Activated naive CD4-positive, alpha-beta T cell treated with anti-CD3 and anti-CD28 coated beads, Interleukin-2, amount 50 U/mL, for 16 hours (primary cell): ENCODE data around the gene TGFA.

Experiments
- DNase-seq: peaks from one replicate; pipeline ENCODE4 v3.0.0-alpha.2; 2020

Gene TGFA

GRCh38 chr2:70553584-70554337 is at the start of gene TGFA:
TGFA (minus strand) TSS chr2:70553826; CDS start chr2:70553767, 59 bp downstream.
- peak; percentile 79 for DNase-seq

DNA sequence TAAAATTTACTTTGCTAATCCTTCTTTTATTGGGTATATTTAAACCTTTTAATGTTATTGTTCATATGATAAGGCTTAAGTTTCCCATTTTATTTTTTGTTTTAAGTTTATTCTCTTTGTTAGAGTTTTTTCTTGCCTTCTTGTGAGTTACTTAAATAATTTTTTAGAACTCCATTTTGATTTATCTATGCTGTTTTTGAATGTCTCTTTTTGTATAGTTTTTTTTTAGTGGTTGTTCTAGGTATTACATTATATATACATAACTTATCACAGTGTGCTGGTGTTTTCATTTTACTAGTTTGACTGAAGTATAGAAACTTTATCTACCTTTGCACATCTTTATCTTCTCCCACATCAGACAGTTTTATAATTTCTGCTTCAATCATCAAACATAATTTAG is 49.4 kb upstream of the TGFA start:
- no peak for DNase-seq

DNA sequence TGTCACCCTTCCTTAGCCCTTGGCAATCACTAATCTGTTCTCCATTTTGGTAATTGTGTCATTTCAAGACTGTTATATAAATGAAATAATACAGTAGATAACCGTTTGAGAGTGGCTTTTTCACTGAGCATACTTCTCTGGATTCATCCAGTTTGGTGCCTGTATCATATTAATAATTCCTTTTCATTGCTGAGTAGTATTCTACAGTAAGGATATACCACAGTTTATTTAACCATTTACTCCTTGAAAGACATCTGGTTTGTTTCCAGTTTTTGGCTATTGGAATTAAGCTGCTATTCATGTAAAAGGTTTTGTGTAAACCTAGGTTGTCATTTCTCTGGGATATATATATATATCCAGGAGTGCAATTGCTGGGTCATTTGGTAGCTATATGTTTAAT is 44.6 kb upstream of the TGFA start:
- no peak for DNase-seq

GRCh38 chr2:70596739-70597138 is 43.1 kb upstream of the TGFA start:
- no peak for DNase-seq

DNA sequence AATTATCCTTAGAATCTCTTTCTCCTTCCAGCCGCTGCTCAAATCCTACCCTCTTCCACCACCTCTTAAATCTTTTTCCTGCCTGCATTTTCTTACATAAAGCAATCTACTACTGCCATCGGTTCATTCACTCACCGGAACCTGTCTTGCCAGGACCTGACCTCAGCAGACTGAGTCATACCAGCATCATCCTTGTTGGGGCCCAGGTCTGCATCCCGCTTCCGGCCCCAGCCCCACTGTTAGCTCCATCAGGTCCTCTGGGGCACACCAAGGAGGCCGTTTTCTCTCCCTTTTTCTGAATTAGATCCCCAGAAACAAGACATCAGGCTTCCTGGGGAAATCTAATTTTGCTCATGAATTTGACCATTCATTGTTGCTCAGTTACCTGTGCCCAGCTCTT is 42.7 kb upstream of the TGFA start:
- DNase-seq: no peak

GRCh38 chr2:70583091-70583490 is 29.5 kb upstream of the TGFA start:
- no peak for DNase-seq

- DNase-seq: no peak
Observed at GRCh38 chr2:70580352-70580751, 26.7 kb upstream of the TGFA start.

DNA sequence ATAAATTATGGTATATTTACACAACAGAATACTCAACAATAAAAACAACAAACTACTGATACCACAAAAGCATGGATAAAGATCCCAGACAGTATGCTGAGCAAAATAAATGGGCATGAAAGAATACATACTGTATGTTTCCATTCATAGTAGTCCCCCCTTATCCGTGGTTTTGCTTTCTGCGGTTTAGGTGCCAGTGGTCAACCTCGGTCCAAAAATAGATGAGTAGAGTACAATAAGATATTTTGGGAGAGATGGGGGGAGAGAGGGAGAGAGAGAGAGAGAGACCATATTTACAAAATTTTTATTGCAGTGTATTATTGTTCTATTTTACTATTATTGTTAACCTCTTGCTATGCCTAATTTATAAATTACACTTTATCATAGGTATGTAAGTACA is 21.0 kb upstream of the TGFA start:
- no peak for DNase-seq

DNA sequence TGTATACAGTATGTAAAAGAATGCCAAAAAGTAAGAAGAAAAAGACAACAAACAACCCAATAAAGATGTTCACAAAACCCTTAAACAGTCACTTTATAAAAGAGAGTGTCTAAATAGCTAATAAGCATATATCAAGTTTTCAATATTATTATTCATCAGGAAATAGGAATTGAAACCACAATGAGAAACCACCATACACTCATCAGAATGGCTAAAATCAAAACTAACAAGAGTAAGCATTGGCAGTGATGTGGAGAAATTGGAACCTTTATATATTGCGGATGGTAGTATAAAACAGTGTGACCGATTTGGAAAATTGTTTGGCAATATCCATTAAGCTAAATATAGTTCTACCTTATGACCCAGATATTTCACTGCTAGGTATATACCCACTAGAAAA is 20.5 kb upstream of the TGFA start:
- DNase-seq: no peak

DNA sequence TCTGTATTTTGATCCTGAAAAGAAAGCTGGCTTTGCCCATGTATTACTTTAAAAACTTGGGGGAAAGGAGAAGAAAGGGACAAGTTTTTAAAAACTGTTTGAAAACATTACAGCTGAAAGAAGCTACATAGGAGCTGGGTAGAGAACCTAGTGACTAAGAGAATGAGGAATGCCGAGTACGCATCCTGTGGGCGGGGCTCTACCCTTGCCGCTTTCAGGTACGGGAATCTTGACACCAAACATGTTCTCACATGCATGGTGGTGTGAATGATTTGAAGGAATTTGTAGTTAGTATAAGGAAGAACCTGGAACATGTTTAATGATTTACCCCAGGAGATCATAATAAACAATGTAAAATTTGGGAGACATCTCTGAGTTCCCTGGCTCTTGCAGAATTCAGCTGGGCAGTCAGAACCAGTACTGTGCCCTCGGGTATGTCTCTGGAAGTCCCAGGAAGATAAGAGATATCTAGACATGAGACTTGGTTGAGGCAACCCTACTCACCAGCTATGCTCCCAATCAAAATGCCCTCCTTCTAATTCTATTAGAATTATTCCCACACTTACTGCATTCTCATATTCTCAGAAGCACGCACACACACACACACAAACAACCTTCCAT is 16.5 kb upstream of the TGFA start:
- no peak for DNase-seq

GRCh38 chr2:70569559-70569958 is 15.9 kb upstream of the TGFA start:
- no peak for DNase-seq

DNA sequence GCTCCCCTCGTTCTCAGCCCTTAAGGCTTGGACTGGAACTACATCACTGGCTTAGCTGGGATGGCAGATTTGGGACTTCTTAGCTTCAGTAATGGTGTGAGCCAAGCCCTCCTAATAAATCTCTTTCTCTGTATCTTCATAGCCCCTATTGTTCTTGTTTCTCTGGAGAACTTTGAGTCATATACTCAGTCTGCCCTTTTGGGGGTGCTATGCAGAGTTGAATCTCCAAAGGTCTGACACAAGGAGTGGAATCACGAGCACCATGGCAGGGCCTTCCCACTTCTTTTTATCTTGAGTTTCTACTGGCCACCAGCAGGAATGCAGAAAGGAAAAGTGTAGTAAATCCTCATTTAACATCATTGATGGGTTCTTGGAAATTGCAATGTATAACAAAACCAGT is 13.3 kb upstream of the TGFA start:
- no peak for DNase-seq

DNA sequence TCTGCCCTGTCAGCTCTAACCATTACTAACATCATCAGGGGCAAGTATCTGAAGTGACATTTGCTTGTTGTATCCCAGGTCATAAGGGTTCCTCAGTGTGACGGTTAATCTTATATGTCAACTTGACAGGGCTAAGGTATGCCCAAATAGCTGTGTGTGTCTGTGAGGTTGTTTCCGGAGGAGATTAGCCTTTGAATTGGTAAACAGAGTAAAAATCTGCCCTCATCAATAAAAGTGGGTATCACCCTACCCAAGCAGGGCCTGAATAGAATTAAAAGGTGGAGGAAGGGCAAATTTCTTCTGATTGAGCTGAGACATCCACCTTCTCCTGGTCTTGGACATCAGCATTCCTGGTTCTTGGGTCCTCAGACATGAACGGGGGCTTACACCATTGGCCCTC is 12.8 kb upstream of the TGFA start:
- no peak for DNase-seq

- DNase-seq: no peak
Observed at GRCh38 chr2:70565039-70565731, 11.6 kb upstream of the TGFA start.

GRCh38 chr2:70561893-70562292 is 8.3 kb upstream of the TGFA start:
- no peak for DNase-seq

- DNase-seq: no peak
Observed at GRCh38 chr2:70560442-70560841, 6.8 kb upstream of the TGFA start.

DNA sequence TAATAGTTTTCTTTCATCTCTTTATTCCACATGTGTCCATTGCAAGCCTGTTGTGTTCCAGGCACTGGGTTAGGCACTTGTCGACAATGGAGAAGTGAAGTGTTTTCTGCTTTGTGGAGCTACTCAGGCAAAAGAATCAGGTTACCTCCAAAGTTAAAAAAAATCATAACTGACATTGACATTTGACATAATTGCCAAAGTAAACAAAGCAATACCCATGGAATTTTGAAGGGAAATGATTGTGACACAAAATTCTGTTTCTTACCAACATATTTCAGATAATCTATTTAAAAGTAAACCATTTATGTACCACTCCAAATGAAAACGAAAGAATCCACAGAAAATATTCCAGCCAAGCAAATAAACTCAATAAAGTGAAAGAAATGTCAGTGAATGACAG is 6.4 kb upstream of the TGFA start:
- DNase-seq: no peak

GRCh38 chr2:70558195-70558808 is 4.7 kb upstream of the TGFA start:
- DNase-seq: no peak

- no peak for DNase-seq
Observed at GRCh38 chr2:70557171-70557838, 3.7 kb upstream of the TGFA start.

GRCh38 chr2:70556608-70557007 is 3.0 kb upstream of the TGFA start:
- no peak for DNase-seq

- no peak for DNase-seq
Observed at GRCh38 chr2:70554338-70554892, 789 bp upstream of the TGFA start.

GRCh38 chr2:70553334-70553583 is 367 bp downstream of the TGFA start:
- DNase-seq: no peak
